ENCODE measurements around the gene RND3. TPM values are rescaled to one million over a fixed set of nuclear protein-coding genes. Genes with fewer than 3 reads are reported as not detected.

Gene RND3
- total RNA-seq, 4 donors from 2014 or later: 67.3 to 163 (median 97.1) TPM

DNA sequence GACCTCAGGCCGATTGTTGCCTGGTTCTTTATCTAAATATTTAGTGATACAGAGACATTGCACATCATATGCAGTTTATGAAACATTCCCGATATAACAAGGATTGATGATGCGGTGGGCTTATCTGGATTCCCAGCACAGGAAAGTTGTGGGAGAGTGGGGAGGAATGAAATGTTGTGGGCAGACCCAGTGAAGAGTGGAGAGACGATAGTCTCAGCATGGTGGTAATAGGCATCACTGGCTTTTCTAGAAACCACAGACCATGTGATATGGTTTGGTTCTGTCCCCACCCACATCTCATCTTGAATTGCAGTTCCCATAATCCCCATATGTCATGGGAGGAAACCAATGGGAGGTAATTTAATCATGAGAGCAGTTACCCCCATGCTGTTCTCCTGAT lies 34.8 kb upstream of the RND3 start:
- intact Hi-C loops (cut with DNase I): no loop called here
- H3K4me1 ChIP-seq: peaks cover 0 to 51% (median 11%) of the 10 kb centered on the region in 3 donors
- no peak for DNase-seq
- no peaks in the 10 kb centered on the region for H3K36me3 ChIP-seq
- H3K4me3 ChIP-seq: no peak overlapping the region
- no peaks in the 10 kb centered on the region for H3K27me3 ChIP-seq
- H3K27ac ChIP-seq: peak overlapping the region in 2 of 4 donors; percentile 19 to 78
- 87 to 94% methylated on average over 4 of the region's 4 CpGs for WGBS, 2 donors
- TF ChIP-seq, protein P1, sequence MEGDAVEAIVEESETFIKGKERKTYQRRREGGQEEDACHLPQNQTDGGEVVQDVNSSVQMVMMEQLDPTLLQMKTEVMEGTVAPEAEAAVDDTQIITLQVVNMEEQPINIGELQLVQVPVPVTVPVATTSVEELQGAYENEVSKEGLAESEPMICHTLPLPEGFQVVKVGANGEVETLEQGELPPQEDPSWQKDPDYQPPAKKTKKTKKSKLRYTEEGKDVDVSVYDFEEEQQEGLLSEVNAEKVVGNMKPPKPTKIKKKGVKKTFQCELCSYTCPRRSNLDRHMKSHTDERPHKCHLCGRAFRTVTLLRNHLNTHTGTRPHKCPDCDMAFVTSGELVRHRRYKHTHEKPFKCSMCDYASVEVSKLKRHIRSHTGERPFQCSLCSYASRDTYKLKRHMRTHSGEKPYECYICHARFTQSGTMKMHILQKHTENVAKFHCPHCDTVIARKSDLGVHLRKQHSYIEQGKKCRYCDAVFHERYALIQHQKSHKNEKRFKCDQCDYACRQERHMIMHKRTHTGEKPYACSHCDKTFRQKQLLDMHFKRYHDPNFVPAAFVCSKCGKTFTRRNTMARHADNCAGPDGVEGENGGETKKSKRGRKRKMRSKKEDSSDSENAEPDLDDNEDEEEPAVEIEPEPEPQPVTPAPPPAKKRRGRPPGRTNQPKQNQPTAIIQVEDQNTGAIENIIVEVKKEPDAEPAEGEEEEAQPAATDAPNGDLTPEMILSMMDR (IDR thresholded peaks at IDR 0.05): no peak
- no peak for TF ChIP-seq POLR2A (IDR thresholded peaks at IDR 0.05)
- H3K9me3 ChIP-seq: no peaks in the 10 kb centered on the region

DNA sequence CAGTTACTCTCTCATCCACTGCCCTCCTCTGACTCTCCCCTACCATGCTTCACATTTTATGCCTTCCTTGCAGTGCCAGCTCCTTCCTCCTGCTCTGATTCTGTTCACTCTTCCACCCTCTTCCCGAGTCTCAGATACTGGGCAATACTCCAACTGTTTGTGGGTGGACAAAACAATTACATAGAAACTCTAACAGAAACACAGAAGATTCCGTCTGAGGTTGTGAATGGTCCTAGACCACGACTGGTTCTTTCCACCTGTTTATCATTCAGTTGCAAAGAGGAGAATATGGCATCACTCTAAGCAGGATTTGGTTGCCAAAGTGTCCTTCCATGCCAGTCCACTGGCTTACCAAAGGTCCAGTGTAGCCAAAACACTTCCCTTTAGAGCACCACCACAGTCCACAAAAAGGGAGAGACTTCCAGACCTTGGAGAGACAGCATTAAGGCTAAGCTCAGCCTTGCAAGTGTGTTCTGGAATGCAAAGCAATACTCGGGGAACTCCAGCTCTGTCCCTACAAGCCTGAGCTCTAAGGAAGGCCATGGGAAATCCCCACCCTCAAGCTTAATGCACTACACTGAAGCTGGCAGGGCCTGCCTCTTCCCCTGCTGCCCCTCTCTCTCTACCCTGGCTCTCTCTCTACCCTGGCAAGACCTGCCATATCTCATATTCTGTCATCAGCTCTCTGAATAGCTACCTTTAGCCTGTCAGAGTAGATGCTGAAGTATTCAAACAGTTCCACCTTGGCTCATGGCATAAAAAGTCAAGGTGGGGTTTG lies 33.6 kb upstream of the RND3 start:
- DNase-seq: no peak
- Histone ChIP-seq H3K36me3 (no peaks in the 10 kb centered on the region), H3K4me3 (no peak overlapping the region), H3K27me3 (no peaks in the 10 kb centered on the region), H3K27ac (peak overlapping the region; percentile 65 to 78 (median 71)), H3K4me1 (peaks cover 0 to 39% (median 11%) of the 10 kb centered on the region in 3 donors), H3K9me3 (no peaks in the 10 kb centered on the region)
- intact Hi-C loops (cut with DNase I): no loop called here
- WGBS, 2 donors: 22 to 23% methylated on average over 4 of the region's 4 CpGs
- TF ChIP-seq, protein P1 (IDR thresholded peaks at IDR 0.05): no peak
- no peak for TF ChIP-seq POLR2A (IDR thresholded peaks at IDR 0.05)

DNA sequence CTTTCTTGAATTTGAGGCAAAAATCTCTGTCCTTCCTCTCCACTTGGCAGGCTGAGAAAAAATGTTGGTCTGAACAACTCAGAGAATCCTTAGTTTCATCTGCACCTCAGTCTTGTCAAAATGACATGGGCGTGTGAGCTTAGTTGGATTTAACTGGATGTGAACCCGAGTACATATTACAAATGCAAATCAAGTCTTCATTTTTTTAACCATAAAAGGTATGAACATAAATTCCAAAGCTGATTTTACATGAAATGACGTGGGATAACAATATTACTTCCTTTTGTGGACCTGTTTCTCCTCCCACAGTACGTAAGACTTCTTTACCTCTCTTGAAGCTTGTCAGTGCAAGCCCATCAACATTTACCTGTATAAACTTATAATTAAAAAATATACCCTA lies 32.6 kb upstream of the RND3 start:
- H3K4me1 ChIP-seq: peaks cover 0 to 32% (median 11%) of the 10 kb centered on the region in 3 donors
- DNase-seq: no peak
- TF ChIP-seq, protein P1 (IDR thresholded peaks at IDR 0.05): no peak
- TF ChIP-seq POLR2A (IDR thresholded peaks at IDR 0.05): no peak
- H3K27me3 ChIP-seq: no peaks in the 10 kb centered on the region
- WGBS, 2 donors: 37 to 59% methylated on average over 4 of the region's 4 CpGs
- peak overlapping the region in 3 of 4 donors; percentile 65 to 78 (median 71) for H3K27ac ChIP-seq
- no peaks in the 10 kb centered on the region for H3K9me3 ChIP-seq
- H3K36me3 ChIP-seq: no peaks in the 10 kb centered on the region
- no peak overlapping the region for H3K4me3 ChIP-seq
- intact Hi-C loops (cut with DNase I): no loop called here

DNA sequence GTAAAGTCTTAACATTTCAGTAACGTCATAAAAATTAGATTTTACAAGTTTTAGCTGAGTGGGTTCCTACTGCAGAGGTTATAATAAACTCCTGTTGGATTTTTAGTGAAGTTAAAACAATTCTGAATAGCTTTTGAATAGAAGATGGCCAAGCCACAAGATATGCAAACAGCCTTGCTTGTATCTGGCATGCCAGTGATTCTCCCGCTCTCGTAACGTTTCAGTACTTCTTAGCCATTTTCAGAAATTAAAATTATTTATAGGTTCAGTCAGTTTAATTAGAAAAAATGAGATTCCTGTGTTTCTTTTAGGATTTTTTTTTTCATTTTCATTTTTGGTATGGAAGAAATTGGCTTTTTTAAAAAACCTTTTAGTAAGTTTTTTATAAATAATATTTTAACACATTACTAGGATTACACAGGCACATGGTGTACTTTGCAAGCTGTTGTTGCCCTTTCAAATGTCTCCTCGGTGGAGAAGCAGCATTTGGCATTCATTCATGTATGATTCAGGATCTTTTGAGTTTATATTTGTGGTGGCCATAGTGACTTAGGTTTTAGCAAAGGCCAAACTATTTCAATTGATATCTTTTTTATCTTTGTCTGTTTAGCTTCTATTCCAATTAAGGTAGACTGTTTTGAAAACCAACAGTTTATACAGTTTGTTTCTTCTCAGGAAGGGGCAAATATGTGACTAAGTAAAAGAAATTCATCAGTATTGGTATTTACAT lies 30.6 kb upstream of the RND3 start:
- WGBS, 2 donors: 60 to 70% methylated on average over 5 of the region's 5 CpGs
- Histone ChIP-seq H3K9me3 (no peaks in the 10 kb centered on the region), H3K27me3 (no peaks in the 10 kb centered on the region), H3K27ac (peak overlapping the region in 2 of 4 donors; percentile 42 to 57), H3K36me3 (no peaks in the 10 kb centered on the region), H3K4me1 (peaks cover 0 to 32% (median 11%) of the 10 kb centered on the region in 3 donors), H3K4me3 (no peak overlapping the region)
- no peak for DNase-seq
- intact Hi-C loops (cut with DNase I): no loop called here
- TF ChIP-seq, protein P1 (IDR thresholded peaks at IDR 0.05): no peak
- no peak for TF ChIP-seq POLR2A (IDR thresholded peaks at IDR 0.05)

DNA sequence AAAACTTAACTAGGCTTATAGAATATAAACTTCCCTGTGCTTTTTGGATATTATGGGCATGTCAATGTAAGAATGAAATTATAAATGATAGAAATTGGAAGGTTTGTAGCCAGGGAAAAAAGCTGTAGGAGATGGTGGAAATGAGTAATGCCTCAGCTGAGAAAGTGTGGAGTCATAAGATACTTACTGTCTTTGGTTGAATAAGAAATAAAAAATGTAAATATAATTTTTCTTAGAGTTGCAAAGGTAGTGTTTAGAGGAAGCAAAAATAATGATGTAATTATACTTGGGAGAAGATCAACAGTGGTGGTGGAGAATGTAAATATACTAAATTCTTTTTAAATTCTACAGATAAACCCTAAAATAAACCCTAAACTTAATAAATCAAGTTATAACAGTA lies 26.2 kb upstream of the RND3 start:
- intact Hi-C loops (cut with DNase I): no loop called here
- DNase-seq: no peak
- no peaks in the 10 kb centered on the region for H3K9me3 ChIP-seq
- no peaks in the 10 kb centered on the region for H3K4me1 ChIP-seq
- H3K27me3 ChIP-seq: no peaks in the 10 kb centered on the region
- no peaks in the 10 kb centered on the region for H3K36me3 ChIP-seq
- no peak overlapping the region for H3K27ac ChIP-seq
- TF ChIP-seq, protein P1 (IDR thresholded peaks at IDR 0.05): no peak
- no peak for TF ChIP-seq POLR2A (IDR thresholded peaks at IDR 0.05)
- no peak overlapping the region for H3K4me3 ChIP-seq

Data from esophagus squamous epithelium (tissue), 5 donors.